Islet of Langerhans (tissue), 1 donor: ENCODE measurements around the gene BRPF1.
"Not testable (repeated sequence)": the region's sequence is repeated elsewhere in the genome, so short reads cannot be mapped to it uniquely, and the experiment has no call there.

Experiments used
- FAIRE-seq: peaks from one replicate; lab custom pipeline; 2011; peaks lifted over from hg19 to GRCh38; lab: Jason Lieb, UNC

Gene BRPF1

GRCh38 chr3:9769426-9770275 is 38.1 kb downstream of the BRPF1 start, which contains the start of gene CAMK1:
TSS of gene CAMK1 (minus strand) at chr3:9769947. CDS start at chr3:9767749, 2,198 bp downstream.
- FAIRE-seq = no peak

GRCh38 chr3:9770276-9770812 is 38.8 kb downstream of the BRPF1 start:
- no peak for FAIRE-seq

- not testable (repeated sequence) for FAIRE-seq
Observed at GRCh38 chr3:9771007-9771406, 39.5 kb downstream of the BRPF1 start.

DNA sequence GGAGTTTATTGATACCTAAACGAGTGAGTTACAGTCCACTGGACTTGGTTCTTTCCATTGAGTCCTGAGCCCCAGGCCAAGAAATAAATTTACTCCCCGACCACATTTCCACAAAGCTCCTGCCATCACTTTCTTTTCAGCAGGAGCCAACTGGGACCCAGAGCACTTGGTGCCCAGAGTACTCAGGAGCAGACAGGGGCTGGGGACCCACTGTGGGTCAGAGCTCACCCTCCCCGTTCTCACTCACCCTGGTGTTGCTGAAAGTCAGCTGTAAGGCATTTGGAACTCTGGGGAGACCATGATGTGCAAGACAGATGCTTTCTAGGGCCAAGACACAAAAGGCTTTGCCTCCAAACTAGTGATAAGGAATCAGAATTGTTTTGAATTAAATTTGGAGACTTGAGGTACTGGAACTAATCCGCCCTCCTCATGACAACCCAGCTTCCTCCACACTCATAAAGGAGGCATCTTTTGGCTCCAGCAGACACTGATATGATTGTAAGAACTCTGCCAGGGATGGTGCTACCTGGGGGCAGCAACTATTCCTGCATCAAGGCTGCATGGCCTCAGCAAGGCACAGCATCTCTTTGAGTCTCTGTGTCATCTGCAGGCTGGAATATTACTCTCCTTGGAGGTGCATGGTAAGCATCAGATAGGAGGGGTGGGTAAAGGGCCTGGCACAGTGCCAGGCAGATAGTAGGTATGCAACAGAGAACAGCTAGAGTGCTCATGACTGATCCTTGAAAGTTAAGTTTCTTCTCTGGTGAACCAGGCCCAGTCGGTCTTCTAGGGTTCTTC is 45.6 kb downstream of the BRPF1 start:
- FAIRE-seq = no peak

GRCh38 chr3:9777694-9778021 is 46.1 kb downstream of the BRPF1 start:
- no peak for FAIRE-seq

GRCh38 chr3:9778143-9779074 is 46.9 kb downstream of the BRPF1 start:
- no peak for FAIRE-seq

- FAIRE-seq = no peak
Observed at GRCh38 chr3:9779075-9779593, 47.6 kb downstream of the BRPF1 start.

DNA sequence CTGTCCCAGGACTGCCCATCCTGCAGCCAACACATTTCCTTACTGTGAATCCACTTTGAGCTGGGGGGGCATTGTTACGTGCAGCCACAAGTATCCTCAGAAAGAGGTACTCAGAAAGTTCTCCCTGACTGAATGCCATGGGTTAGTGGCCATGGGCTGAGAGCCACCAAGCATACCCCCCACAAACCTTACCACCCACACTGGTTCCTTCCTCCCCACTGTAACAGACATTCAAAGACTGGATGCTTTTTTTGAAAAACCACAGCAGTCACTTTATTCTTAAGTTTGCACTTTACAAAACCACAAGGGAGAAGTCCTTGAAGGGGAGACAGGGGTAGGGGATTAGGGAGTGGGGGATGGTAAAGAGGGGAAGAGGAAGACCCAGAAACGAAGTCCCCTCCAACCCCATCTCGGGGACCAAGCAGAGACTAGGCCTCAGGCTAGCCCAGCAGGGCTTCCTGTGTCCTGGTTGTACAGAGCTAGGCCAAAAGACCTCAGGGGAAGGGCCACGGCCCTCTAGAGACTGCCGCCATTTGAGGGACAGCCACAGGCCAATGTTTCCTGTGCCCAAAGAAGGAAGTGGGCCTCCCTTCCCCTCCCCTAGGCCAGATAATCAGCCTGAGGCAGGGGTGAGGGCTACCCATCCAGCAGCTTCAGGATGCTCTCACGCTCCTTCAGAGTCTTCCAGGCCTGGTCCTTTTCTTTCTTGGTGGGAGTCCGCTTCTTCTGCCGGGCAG is 48.4 kb downstream of the BRPF1 start:
- FAIRE-seq = no peak

GRCh38 chr3:9780458-9780812 is 48.9 kb downstream of the BRPF1 start:
- FAIRE-seq = no peak

GRCh38 chr3:9780910-9781309 is 49.4 kb downstream of the BRPF1 start:
- no peak for FAIRE-seq

GRCh38 chr3:9781551-9781950 is 50.0 kb downstream of the BRPF1 start:
- no peak for FAIRE-seq

DNA sequence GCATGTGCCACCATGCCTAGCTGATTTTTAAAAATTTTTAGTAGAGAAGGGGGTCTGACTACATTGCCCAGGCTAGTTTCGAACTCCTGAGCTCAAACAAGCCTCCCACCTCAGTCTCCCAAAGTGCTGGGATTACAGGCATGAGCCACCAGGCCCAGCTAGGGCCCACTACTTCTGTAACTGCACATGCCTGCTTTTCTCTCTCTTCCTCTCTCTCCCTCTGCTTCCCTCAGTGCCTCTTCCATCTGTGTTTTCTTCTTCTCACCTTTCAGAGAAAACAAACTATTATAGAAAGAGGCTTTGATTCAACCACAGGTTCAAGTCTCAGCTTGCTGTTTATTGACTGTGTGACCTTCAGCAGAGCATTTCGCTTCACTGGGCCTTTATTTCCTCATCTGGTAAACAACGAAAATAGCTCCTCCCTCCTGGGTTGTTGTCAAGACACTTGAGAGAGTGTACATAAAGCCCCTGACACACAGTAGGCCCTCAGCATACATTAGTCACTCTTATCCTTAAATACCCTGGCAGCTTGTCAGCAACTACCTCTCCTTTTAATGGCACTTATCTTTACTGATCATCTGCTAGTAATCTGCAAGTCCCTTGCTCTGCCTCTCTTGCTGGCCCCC is 50.6 kb downstream of the BRPF1 start:
- FAIRE-seq = no peak

DNA sequence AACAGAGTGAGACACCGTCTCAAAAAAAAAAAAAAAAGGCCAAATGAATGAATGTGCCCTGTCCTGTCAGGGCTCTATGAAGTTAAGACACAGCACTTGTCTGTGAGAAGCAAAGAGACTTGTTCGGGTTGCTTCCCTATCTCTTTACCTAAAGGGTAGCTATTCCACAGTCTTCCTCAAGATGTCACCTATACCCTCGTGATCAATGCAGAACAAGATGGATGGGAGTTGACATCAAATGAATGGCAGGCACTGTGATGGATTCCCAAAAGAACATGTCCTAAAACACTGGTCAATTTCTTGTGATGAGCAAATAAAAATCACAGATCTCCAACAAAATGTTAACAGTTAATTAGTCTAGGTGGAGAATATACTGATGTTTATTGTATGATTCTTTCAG is 51.2 kb downstream of the BRPF1 start:
- FAIRE-seq = no peak

DNA sequence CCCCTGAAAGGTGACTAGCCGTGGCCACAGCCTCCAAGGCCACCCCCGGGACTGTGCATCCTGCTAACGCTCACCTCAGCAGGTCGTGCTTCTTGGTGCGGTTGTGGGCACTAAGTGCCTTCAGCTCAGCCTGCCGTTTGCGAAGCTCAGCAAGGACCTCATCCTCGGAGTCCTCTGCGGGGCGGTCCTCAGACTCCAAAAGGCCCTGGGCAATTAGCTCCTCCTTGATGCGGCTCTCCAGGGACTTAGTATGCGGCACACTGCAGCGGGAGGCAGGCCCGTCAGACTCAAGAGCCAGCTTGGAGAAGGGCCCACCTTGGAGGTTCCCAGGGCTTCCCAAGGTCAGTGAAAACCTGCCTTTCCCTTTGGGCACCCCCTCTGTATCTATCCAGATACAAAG is 52.4 kb downstream of the BRPF1 start:
- FAIRE-seq = no peak

GRCh38 chr3:9784965-9785364 is 53.4 kb downstream of the BRPF1 start:
- no peak for FAIRE-seq

DNA sequence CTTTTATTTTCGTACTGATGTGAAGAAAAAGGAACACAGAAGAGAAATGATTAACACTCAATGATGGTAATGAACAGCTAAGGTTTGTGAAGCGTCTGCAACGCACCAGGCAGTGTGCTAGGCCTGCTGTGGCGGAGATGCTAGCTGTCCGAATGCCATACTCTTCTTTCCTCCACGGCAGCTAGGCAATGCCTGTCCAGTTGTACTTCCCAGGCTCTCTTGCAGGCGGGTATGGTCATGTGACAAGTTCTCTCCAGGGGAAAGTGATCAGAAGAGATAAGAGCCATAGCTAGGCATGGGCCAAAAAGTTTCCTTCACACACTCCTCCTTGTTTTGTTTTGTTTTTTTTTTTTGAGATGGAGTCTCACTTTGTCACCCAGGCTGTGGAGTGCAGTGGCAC is 54.1 kb downstream of the BRPF1 start:
- no peak for FAIRE-seq

DNA sequence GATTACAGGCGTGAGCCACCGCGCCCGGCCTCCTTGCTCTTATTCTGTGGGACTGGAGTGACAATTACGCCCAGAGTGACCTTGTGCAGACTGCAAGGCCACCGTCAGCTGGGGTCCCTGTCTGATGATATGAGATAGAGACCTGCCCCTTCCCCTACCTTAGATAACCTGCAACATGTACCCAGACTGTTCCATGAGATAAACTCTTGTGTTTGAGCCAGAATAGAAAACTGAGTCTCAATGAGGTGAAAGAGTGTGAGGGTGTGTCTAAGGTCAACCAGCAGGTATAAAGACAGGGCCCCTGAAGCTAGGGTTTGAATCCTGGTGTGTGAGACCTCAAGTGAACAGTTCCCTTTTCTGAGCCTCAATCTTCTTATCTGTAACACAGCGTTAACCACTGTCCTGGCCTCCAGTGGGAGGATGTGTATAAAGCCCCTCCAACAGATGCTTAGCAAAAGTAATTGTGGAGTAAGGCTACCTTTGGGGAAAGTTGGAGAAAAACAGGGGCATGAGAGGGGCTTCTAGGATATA is 54.7 kb downstream of the BRPF1 start:
- no peak for FAIRE-seq

- no peak for FAIRE-seq
Observed at GRCh38 chr3:9786825-9787669, 55.5 kb downstream of the BRPF1 start.

DNA sequence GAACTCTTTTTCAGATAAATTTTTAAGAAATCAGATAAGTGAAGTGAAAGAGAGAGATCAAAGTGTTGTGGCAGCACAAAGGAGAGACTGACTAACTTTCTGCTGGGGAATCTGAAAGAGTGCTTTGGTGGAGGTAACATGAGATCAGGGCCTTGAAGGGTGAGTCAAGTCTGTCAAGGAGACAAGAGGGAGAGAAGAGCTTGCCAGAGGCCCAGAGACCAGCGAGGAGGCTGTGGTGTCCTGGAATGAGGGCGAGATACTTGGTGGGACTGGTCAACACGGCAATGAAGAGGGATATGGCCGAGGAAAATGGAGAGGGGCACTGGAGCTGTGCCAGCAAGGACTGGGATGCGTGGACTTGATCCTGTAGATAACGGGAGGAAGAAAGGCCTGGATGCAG is 56.2 kb downstream of the BRPF1 start:
- no peak for FAIRE-seq

GRCh38 chr3:9791127-9791526 is 59.6 kb downstream of the BRPF1 start:
- no peak for FAIRE-seq
